HCT116 (cell line): Measurements from ENCODE around the gene GPR146. TPM values are rescaled to one million over a fixed set of nuclear protein-coding genes. Genes with fewer than 3 reads are reported as not detected.
"Not testable (repeated sequence)": the region's sequence is repeated elsewhere in the genome, so short reads cannot be mapped to it uniquely, and the experiment has no call there.

ENCODE experiments used
- ATAC-seq: fragments of 200-7000 bp; cut with Tn5 transposase; 2 replicates; pipeline ENCODE4 v1.9.1; 2020; ENCODE audit warnings: mild to moderate bottlenecking, moderate library complexity
- BruUV-seq: library from RNA; stranded (reverse); fragments of 400-500 nt; replicated peaks from 2 replicates; lab custom pipeline; 2021; lab: Mats Ljungman, UMichigan
- CTCF ChIA-PET: fragments of 300-600 bp; sonication (Branson Sonifier 250); formaldehyde crosslinking; loops from one replicate; lab custom pipeline; 2021; ENCODE audit warnings: antibody characterized with exemption; lab: Charles Lee
- POLR2A ChIA-PET: fragments of 300-600, 350-600 bp; sonication (Branson Sonifier 250); formaldehyde crosslinking; loops from one replicate; lab custom pipeline; 2021; ENCODE audit warnings: antibody characterized with exemption; lab: Charles Lee
- RAD21 ChIA-PET, 2 experiments: fragments of 300-600 bp; sonication (Branson Sonifier 250); formaldehyde crosslinking; loops; one replicate each; lab custom pipeline; 2023; ENCODE audit warnings: low total read pairs in 2 of 2; ENCODE audit not compliant: uncharacterized antibody in 2 of 2, unreplicated experiment in 2 of 2, low non-redundant PET in 1 of 2; lab: Charles Lee
- DNase-seq: peaks from one replicate; pipeline ENCODE4 v3.0.0-alpha.2; 2010; ENCODE audit warnings: low read depth, low spot score
- H2AFZ ChIP-seq: fragments of 200-600 bp; shearing (Covaris generic), sonication (generic); 2 replicates; pipeline ENCODE4 v1.6.1; 2017; ENCODE audit warnings: low read depth, mixed run types, mixed read lengths, antibody characterized with exemption, low read length; ENCODE audit not compliant: poor library complexity, severe bottlenecking
- H3K27ac ChIP-seq: 2 replicates; pipeline ENCODE4 v1.5.1; 2012; ENCODE audit warnings: low read depth, low read length
- H3K27me3 ChIP-seq: fragments of 200-600 bp; sonication (generic); 2 replicates; pipeline ENCODE4 v1.6.1; 2016; ENCODE audit warnings: mixed run types, low read length, mixed read lengths; ENCODE audit not compliant: insufficient read depth
- H3K36me3 ChIP-seq, 2 experiments: fragments of 200-500 bp in 1 of 2; fragments of 200-600 bp in 1 of 2; sonication (Bioruptor generic) in 1 of 2; sonication (generic) in 1 of 2; 2 replicates each; pipeline versions ENCODE4 v1.5.1 to v1.6.1; 2014 to 2016; ENCODE audit warnings: low read length in 2 of 2, inconsistent platforms in 1 of 2, mixed read lengths in 1 of 2, mixed run types in 1 of 2; ENCODE audit not compliant: insufficient read depth in 2 of 2, control insufficient read depth in 1 of 2
- H3K4me1 ChIP-seq, 2 experiments: fragments of 200-600 bp in 1 of 2; sonication (generic) in 1 of 2; 2 replicates each; pipeline versions ENCODE4 v1.5.1 to v1.6.1; 2012 to 2017; ENCODE audit warnings: low read length in 2 of 2, inconsistent platforms in 1 of 2, mild to moderate bottlenecking in 1 of 2, mixed read lengths in 1 of 2, mixed run types in 1 of 2, moderate library complexity in 1 of 2; ENCODE audit not compliant: insufficient read depth in 2 of 2, control insufficient read depth in 1 of 2
- H3K4me2 ChIP-seq: fragments of 200-600 bp; sonication (generic); 2 replicates; pipeline ENCODE4 v1.6.1; 2017; ENCODE audit warnings: mixed run types, low read length, mixed read lengths
- H3K4me3 ChIP-seq, 2 experiments: fragments of 200-600 bp in 1 of 2; sonication (generic) in 1 of 2; replicated peaks in 1 of 2; 2 replicates each; pipeline ENCODE4 v1.5.1; 2011 to 2016; ENCODE audit warnings: low read length in 2 of 2, control low read depth in 1 of 2, low read depth in 1 of 2, mild to moderate bottlenecking in 1 of 2, mixed read lengths in 1 of 2, mixed run types in 1 of 2
- H3K79me2 ChIP-seq: fragments of 200-600 bp; sonication (generic); 2 replicates; pipeline ENCODE4 v1.6.1; 2017; ENCODE audit warnings: mild to moderate bottlenecking, mixed run types, low read length, moderate library complexity, mixed read lengths; ENCODE audit not compliant: insufficient read depth
- H3K9ac ChIP-seq: fragments of 200-600 bp; sonication (generic); 2 replicates; pipeline ENCODE4 v1.6.1; 2016; ENCODE audit warnings: low read length, mixed read lengths
- H3K9me2 ChIP-seq: fragments of 200-600 bp; sonication (generic), shearing (Covaris generic); 2 replicates; pipeline ENCODE4 v1.6.1; 2017; ENCODE audit warnings: mixed run types, mild to moderate bottlenecking, moderate library complexity; ENCODE audit not compliant: insufficient read depth
- H3K9me3 ChIP-seq, 2 experiments: fragments of 200-500 bp in 1 of 2; fragments of 200-600 bp in 1 of 2; sonication (Bioruptor generic) in 1 of 2; sonication (generic) in 1 of 2; 2 replicates each; pipeline ENCODE4 v1.6.1; 2014 to 2017; ENCODE audit warnings: low read length in 2 of 2, mixed read lengths in 2 of 2, inconsistent platforms in 1 of 2, low read depth in 1 of 2, mild to moderate bottlenecking in 1 of 2, mixed run types in 1 of 2, moderate library complexity in 1 of 2; ENCODE audit not compliant: control insufficient read depth in 1 of 2, insufficient read depth in 1 of 2
- H4K20me1 ChIP-seq: fragments of 200-600 bp; sonication (generic), shearing (Covaris generic); 2 replicates; pipeline ENCODE4 v1.6.1; 2017; ENCODE audit warnings: mixed run types, mild to moderate bottlenecking, moderate library complexity; ENCODE audit not compliant: insufficient read depth
- EGR1 ChIP-seq: IDR thresholded peaks from 2 replicates; pipeline ENCODE4 v1.6.1; 2012; ENCODE audit warnings: low read depth
- ELF1 ChIP-seq: IDR thresholded peaks from 2 replicates; pipeline ENCODE4 v1.6.1; 2012; ENCODE audit warnings: low read depth, borderline replicate concordance
- EZH2phosphoT487 ChIP-seq: fragments of 200-600 bp; IDR thresholded peaks from 2 replicates; pipeline ENCODE4 v1.6.1; 2018; ENCODE audit warnings: antibody characterized with exemption, borderline replicate concordance
- MAX ChIP-seq: IDR thresholded peaks from 2 replicates; pipeline ENCODE4 v1.6.1; 2012
- POLR2AphosphoS5 ChIP-seq: IDR thresholded peaks from 2 replicates; pipeline ENCODE4 v1.6.1; 2011; ENCODE audit warnings: mild to moderate bottlenecking, low read depth, low read length, moderate library complexity
- SIN3A ChIP-seq: IDR thresholded peaks from 2 replicates; pipeline ENCODE4 v1.6.1; 2012; ENCODE audit warnings: low read depth
- YY1 ChIP-seq: IDR thresholded peaks from 2 replicates; pipeline ENCODE4 v1.6.1; 2011; ENCODE audit warnings: low read length, low read depth, moderate library complexity, mild to moderate bottlenecking; ENCODE audit not compliant: insufficient replicate concordance; ENCODE audit errors: extremely low read depth
- intact Hi-C: fragments of 100-400 bp; cut with micrococcal nuclease; formaldehyde crosslinking; loops from 2 replicates; pipeline ENCODE4 v1.10.0; 2022
- total RNA-seq: library from RNA; stranded (reverse); gene quantifications from one replicate; pipeline ENCODE4 v1.2.1, GENCODE V29; 2021; ENCODE audit not compliant: unreplicated experiment

The GPR146 gene
- total RNA-seq, 1 experiment from 2014 or later, result 2.4 TPM

- H4K20me1 ChIP-seq, result no peaks in the 10 kb centered on the region
- H3K79me2 ChIP-seq, result peaks cover 4% of the 10 kb centered on the region; the same call in 1 of the 2 replicates
- no TSS peak for BruUV-seq
- RAD21 ChIA-PET, result no interaction called here
- no peak for TF ChIP-seq EZH2phosphoT487
- TF ChIP-seq SIN3A, result no peak
- TF ChIP-seq POLR2AphosphoS5, result no peak
- no peak for TF ChIP-seq YY1
- no peak for TF ChIP-seq ELF1
- no peak for TF ChIP-seq EGR1
- no peak for TF ChIP-seq MAX
- TF ChIP-seq, all 23 proteins: peak for 0
- Histone ChIP-seq H3K9ac (no peak overlapping the region), H3K9me2 (no peaks in the 10 kb centered on the region), H3K9me3 (peaks cover 0 to 5% of the 10 kb centered on the region in 2 experiments; a peak in 1 of 4 replicates), H3K4me2 (no peak overlapping the region), H3K27me3 (no peaks in the 10 kb centered on the region), H2AFZ (no peak overlapping the region), H3K4me3 (no peak overlapping the region), H3K4me1 (peaks cover 8 to 13% of the 10 kb centered on the region in 2 experiments), H3K27ac (no peak overlapping the region), H3K36me3 (peaks cover 0 to 4% of the 10 kb centered on the region in 2 experiments; a peak in 1 of 4 replicates)
- intact Hi-C loops, result no loop called here
- CTCF ChIA-PET, result no interaction called here
- ATAC-seq (no peak), DNase-seq (no peak)
- POLR2A ChIA-PET, result no interaction called here
Measured at GRCh38 chr7:1033546-1034145, 10.7 kb upstream of the GPR146 start.

- H3K9ac ChIP-seq, result not testable (repeated sequence)
Measured at GRCh38 chr7:1034769-1035168, 9.6 kb upstream of the GPR146 start.

GRCh38 chr7:1036164-1036928 is 8.0 kb upstream of the GPR146 start:
- H2AFZ ChIP-seq, RAD21 ChIA-PET, ATAC-seq, BruUV-seq, H3K9me3 ChIP-seq, H3K36me3 ChIP-seq, H3K27ac ChIP-seq, H3K4me2 ChIP-seq, intact Hi-C loops, POLR2A ChIA-PET, H3K9me2 ChIP-seq, CTCF ChIA-PET, H3K27me3 ChIP-seq, H3K9ac ChIP-seq, H3K4me3 ChIP-seq, H3K4me1 ChIP-seq, H3K79me2 ChIP-seq, DNase-seq, H4K20me1 ChIP-seq: not testable (repeated sequence)

More at GRCh38 chr7:1034769-1035168, 9.6 kb upstream of the GPR146 start:
- BruUV-seq, H3K9me2 ChIP-seq, DNase-seq, H3K9me3 ChIP-seq, H2AFZ ChIP-seq, H3K27me3 ChIP-seq, RAD21 ChIA-PET, H3K4me2 ChIP-seq, H3K27ac ChIP-seq, H3K79me2 ChIP-seq, H3K4me3 ChIP-seq, H4K20me1 ChIP-seq, ATAC-seq, H3K36me3 ChIP-seq, intact Hi-C loops, H3K4me1 ChIP-seq, POLR2A ChIA-PET: not testable (repeated sequence)
- CTCF ChIA-PET, result interaction anchor here (0.8 kb wide), 1 partner anchor 31 kb away, joined by 3 read pairs; no protein-coding TSS in a partner anchor
